Parathyroid adenoma (tissue), 2 donors: ENCODE measurements around the gene ZSWIM7.

ENCODE experiments used
- H2AFZ ChIP-seq: fragments of 300-600 bp; sonication (generic); one replicate; pipeline ENCODE4 v1.7.0; 2017; ENCODE audit warnings: antibody characterized with exemption, mild to moderate bottlenecking
- H3K27ac ChIP-seq: fragments of 300-600 bp; sonication (generic); one replicate; pipeline ENCODE4 v1.7.0; 2017
- H3K27me3 ChIP-seq: fragments of 300-600 bp; sonication (generic); one replicate; pipeline ENCODE4 v1.7.0; 2017; ENCODE audit warnings: low read length; ENCODE audit not compliant: control insufficient read depth, insufficient read depth
- H3K36me3 ChIP-seq: fragments of 300-600 bp; sonication (generic); one replicate; pipeline ENCODE4 v1.7.0; 2017; ENCODE audit warnings: low read length; ENCODE audit not compliant: control insufficient read depth, insufficient read depth
- H3K4me1 ChIP-seq: fragments of 300-600 bp; sonication (generic); one replicate; pipeline ENCODE4 v1.7.0; 2017; ENCODE audit warnings: control low read depth
- H3K4me2 ChIP-seq: fragments of 300-600 bp; sonication (generic); one replicate; pipeline ENCODE4 v1.7.0; 2017; ENCODE audit warnings: low read length
- H3K4me3 ChIP-seq: fragments of 300-600 bp; sonication (generic); one replicate; pipeline ENCODE4 v1.7.0; 2017; ENCODE audit warnings: low read depth, low read length
- H3K79me2 ChIP-seq: fragments of 300-600 bp; sonication (generic); one replicate; pipeline ENCODE4 v1.7.0; 2017; ENCODE audit warnings: control low read depth
- H3K9ac ChIP-seq: fragments of 300-600 bp; sonication (generic); one replicate; pipeline ENCODE4 v1.7.0; 2017; ENCODE audit warnings: mild to moderate bottlenecking
- H3K9me3 ChIP-seq: fragments of 300-600 bp; sonication (generic); one replicate; pipeline ENCODE4 v1.7.0; 2017; ENCODE audit warnings: low read length; ENCODE audit not compliant: control insufficient read depth
- TF ChIP-seq, protein P1 (sequence below): fragments of 300-600 bp; sonication (generic); IDR thresholded peaks from one replicate; pipeline ENCODE4 v1.7.0; 2017; ENCODE audit warnings: antibody characterized with exemption, mild to moderate bottlenecking
- donor health status: primary hyperparathyroidism.

ZSWIM7 gene

DNA sequence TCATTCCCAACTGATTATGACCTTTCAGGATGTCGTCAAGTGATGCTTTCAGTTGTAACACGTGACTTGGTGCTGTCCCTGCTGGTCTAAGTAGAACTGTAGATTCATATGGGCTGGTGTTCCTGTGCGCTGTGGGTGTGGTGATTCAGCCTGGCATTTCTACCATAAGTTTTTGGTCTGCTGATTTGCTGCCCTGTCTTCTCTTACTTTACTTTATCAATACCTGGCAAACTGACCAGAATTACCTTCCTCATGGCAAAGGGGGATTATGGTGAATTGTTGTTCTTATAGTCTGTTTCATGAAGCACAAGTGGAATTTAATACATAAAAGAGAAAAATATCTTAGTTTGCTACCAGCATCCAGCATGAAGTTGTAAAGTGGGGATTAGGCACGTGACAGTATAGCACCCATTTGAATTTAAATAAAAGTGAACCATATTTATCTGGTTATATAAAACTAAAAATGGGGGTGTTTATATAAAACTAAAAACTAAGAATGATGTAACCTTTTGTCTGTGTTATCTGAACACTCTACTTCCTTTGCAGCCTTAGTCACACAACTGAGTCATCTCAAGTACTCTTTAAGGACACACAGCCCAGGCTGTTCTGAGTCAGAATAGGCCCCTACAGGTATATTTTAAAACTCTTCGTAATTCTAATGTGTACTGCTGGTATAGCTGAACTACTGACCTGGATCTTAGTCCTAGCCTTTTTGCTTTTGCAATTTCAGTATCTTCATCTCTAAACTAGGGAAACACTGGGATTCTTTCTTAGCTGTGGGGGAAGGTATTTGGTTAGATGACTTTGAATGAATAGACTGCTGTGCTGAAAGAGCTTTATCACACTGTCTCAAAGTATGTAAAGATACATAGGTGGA lies 28.4 kb upstream of the ZSWIM7 start:
- H3K36me3 ChIP-seq = no peaks in the 10 kb centered on the region
- no peak overlapping the region for H2AFZ ChIP-seq
- H3K4me2 ChIP-seq = no peak overlapping the region
- TF ChIP-seq, protein P1, sequence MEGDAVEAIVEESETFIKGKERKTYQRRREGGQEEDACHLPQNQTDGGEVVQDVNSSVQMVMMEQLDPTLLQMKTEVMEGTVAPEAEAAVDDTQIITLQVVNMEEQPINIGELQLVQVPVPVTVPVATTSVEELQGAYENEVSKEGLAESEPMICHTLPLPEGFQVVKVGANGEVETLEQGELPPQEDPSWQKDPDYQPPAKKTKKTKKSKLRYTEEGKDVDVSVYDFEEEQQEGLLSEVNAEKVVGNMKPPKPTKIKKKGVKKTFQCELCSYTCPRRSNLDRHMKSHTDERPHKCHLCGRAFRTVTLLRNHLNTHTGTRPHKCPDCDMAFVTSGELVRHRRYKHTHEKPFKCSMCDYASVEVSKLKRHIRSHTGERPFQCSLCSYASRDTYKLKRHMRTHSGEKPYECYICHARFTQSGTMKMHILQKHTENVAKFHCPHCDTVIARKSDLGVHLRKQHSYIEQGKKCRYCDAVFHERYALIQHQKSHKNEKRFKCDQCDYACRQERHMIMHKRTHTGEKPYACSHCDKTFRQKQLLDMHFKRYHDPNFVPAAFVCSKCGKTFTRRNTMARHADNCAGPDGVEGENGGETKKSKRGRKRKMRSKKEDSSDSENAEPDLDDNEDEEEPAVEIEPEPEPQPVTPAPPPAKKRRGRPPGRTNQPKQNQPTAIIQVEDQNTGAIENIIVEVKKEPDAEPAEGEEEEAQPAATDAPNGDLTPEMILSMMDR = no peak
- H3K9ac ChIP-seq = no peak overlapping the region
- no peak overlapping the region for H3K27ac ChIP-seq
- peaks cover 11% of the 10 kb centered on the region for H3K4me1 ChIP-seq
- no peaks in the 10 kb centered on the region for H3K9me3 ChIP-seq
- H3K27me3 ChIP-seq = no peaks in the 10 kb centered on the region
- H3K4me3 ChIP-seq = no peak overlapping the region
- H3K79me2 ChIP-seq = no peaks in the 10 kb centered on the region

DNA sequence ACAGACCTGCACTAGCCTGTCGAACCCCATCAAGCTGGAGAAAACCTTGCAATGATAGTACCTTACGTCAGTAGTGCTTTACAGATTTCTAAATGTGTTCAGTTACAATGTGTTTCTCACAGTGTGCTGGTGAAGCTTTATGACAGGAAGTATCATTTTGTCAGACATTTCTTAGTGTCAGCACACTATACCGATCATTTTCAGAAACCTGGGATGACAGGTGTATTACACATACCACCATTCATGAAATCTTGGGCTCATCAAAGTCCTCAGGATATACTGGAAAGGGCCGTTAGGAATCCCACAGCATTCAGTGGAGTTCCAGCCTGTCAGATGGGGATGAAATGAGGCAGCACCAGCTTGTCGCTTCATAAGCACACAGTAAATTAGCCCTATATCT lies 27.4 kb upstream of the ZSWIM7 start:
- H3K27ac ChIP-seq = no peak overlapping the region
- H3K36me3 ChIP-seq = no peaks in the 10 kb centered on the region
- TF ChIP-seq, protein P1 = no peak

DNA sequence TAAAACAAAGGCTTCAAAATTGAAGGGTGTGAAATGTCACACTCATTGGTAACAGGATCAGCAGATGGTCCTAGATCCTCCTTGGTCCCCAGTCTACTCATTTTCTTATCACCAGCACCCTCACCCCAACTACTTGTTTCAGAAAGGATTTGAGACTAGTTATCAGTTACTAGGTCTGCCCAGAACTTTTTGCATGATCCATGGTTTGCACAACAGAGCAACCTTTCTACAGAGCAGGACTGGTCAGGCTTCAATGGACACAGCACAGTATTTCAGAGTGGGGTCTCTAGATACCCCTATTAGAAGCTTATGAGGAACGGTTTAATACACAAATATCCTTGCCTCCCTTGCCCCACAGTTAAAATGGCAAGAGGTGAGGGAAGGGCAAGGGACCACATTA lies 25.7 kb upstream of the ZSWIM7 start:
- Histone ChIP-seq H3K9me3 (no peaks in the 10 kb centered on the region), H3K79me2 (no peaks in the 10 kb centered on the region), H3K27ac (no peak overlapping the region), H3K36me3 (no peaks in the 10 kb centered on the region), H3K4me1 (peaks cover 4% of the 10 kb centered on the region), H3K4me2 (no peak overlapping the region), H3K4me3 (no peak overlapping the region), H2AFZ (no peak overlapping the region), H3K27me3 (no peaks in the 10 kb centered on the region), H3K9ac (no peak overlapping the region)
- TF ChIP-seq, protein P1 = no peak

More for the DNA sequence above, 27.4 kb upstream of the ZSWIM7 start:
- H3K79me2 ChIP-seq = no peaks in the 10 kb centered on the region
- no peaks in the 10 kb centered on the region for H3K27me3 ChIP-seq
- H3K4me3 ChIP-seq = no peak overlapping the region
- H2AFZ ChIP-seq = no peak overlapping the region
- H3K9ac ChIP-seq = no peak overlapping the region
- no peaks in the 10 kb centered on the region for H3K9me3 ChIP-seq
- peaks cover 11% of the 10 kb centered on the region for H3K4me1 ChIP-seq
- no peak overlapping the region for H3K4me2 ChIP-seq

- H3K9ac ChIP-seq = no peak overlapping the region
- no peak overlapping the region for H2AFZ ChIP-seq
- TF ChIP-seq, protein P1 = no peak
- H3K79me2 ChIP-seq = peaks cover 8% of the 10 kb centered on the region
- no peak overlapping the region for H3K4me2 ChIP-seq
- no peaks in the 10 kb centered on the region for H3K9me3 ChIP-seq
- H3K27me3 ChIP-seq = no peaks in the 10 kb centered on the region
- H3K27ac ChIP-seq = no peak overlapping the region
- H3K4me3 ChIP-seq = no peak overlapping the region
- peaks cover 4% of the 10 kb centered on the region for H3K4me1 ChIP-seq
- no peaks in the 10 kb centered on the region for H3K36me3 ChIP-seq
These were observed 24.4 kb upstream of the ZSWIM7 start for GRCh38 chr17:16023881-16024280.

GRCh38 chr17:16019347-16019746 lies 19.8 kb upstream of the ZSWIM7 start:
- Histone ChIP-seq H2AFZ (no peak overlapping the region), H3K36me3 (no peaks in the 10 kb centered on the region), H3K4me3 (no peak overlapping the region), H3K9ac (no peak overlapping the region), H3K4me2 (no peak overlapping the region), H3K27ac (no peak overlapping the region), H3K79me2 (peaks cover 11% of the 10 kb centered on the region), H3K4me1 (no peaks in the 10 kb centered on the region), H3K9me3 (no peaks in the 10 kb centered on the region), H3K27me3 (no peaks in the 10 kb centered on the region)
- TF ChIP-seq, protein P1 = no peak
